ENCODE results near the gene WASF2. TPM values are rescaled to one million over a fixed set of nuclear protein-coding genes. Genes with fewer than 3 reads are reported as not detected.

The WASF2 gene
- total RNA-seq, 5 donors from 2014 or later (not counting 1 experiment from before 2014, with no cell fraction given), result 145 to 161 (median 156) TPM

DNA sequence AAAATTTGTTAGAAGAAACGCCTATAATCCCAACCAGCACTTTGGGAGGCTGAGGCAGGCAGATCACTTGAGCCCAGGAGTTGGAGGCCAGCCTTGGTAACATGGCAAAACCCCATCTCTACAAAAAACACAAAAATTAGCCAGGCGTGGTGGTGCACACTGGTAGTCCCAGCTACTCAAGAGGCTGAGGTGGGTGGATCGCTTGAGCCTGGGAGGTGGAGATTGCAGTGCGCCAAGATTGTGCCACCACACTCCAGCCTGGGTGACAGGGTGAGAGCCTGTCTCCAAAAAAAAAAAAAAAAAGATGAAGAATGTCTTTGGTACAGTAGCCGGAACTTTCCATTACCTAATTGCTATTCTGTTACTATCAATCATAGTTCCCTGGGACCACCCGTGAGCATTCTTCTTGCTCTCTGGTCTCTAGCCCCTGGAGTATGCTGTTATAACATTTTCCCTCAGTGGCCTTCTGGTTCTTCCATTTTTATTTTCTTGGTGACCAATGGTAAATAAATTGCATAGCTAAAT lies 43.4 kb downstream of the WASF2 start:
- Histone ChIP-seq H3K27me3 (replicated peaks in 1 of 2; ENCODE audit: control insufficient read depth in 2 of 2, extremely low read depth in 1 of 2, insufficient read depth in 2 of 2, low read length in 1 of 2) (no peaks in the 10 kb centered on the region), H3K36me3 (ENCODE audit: control insufficient read depth in 2 of 2, extremely low read depth in 1 of 2, insufficient read depth in 1 of 2, low read length in 1 of 2) (peaks cover 0 to 18% of the 10 kb centered on the region in 2 donors), H3K9me3 (no peaks in the 10 kb centered on the region), H3K4me3 (ENCODE audit: control insufficient read depth in 1 of 2, extremely low read depth in 1 of 2, low read length in 1 of 2) (no peak overlapping the region), H3K4me1 (ENCODE audit: control insufficient read depth in 1 of 2, extremely low read depth in 1 of 2, insufficient read depth in 2 of 2, low read length in 2 of 2) (peaks cover 15 to 20% of the 10 kb centered on the region in 2 experiments), H3K27ac (ENCODE audit: low read length) (no peak overlapping the region)
- Mint-ChIP-seq H3K36me3 (peaks cover 16% of the 10 kb centered on the region), H3K4me1 (peaks cover 42 to 60% (median 58%) of the 10 kb centered on the region in 3 donors), H3K27ac (peak overlapping the region in 1 of 2 donors; percentile 23), H3K27me3 (no peaks in the 10 kb centered on the region), H3K9me3 (no peaks in the 10 kb centered on the region), H3K4me3 (no peak overlapping the region)
- POLR2A ChIA-PET, result interaction anchor here (0.6 to 0.9 kb wide), 5 partner anchors 15 to 153 kb away, joined by 3 to 5 read pairs (median 3); no protein-coding TSS in a partner anchor
- no peak for ATAC-seq (replicated peaks in 1 of 4)
- no peak for DNase-seq
- CTCF ChIA-PET, result interaction anchor here (0.5 to 2.3 kb wide), 10 partner anchors 10 to 666 kb away, joined by 3 to 10 read pairs (median 3); partner anchors contain the start of gene WASF2 (in 2 of the 2)
- no CpG with 5 or more reads among the region's 6 CpGs for WGBS (ENCODE audit: insufficient coverage)

DNA sequence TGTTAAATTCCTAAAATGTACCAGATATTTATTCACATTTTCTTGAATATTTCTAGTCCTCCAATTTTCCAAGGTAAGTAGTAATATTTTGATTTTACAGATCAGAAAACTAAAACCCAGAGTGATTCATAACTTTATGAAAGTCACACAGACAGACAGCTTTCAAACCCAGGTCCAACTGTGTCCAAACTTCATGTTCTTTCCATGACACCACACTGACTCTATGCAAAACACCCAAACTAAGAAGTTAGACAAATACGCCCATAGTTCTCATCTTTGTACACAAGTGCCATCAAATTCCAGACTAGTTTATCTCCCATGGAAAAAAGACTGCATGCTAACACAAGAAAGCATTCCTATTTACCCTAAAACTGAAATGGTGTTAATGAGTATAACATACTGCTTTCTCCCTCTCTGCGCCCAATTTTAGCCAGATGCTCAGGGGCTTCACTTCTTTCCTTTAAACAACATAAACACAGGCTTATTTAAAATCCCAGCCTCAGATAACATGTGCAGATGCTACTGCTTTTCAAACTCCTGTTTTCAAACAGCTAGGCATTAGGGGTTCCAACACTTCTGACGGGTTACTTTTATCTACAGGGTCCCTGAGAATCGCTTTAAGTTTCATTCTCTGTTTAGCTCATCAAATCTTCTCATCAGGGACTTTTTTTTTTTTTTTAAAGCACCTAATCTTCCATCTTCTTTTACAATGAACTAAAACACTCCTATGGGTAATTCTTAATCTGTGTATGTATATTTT lies 44.6 kb downstream of the WASF2 start:
- Mint-ChIP-seq H3K36me3 (peaks cover 16% of the 10 kb centered on the region), H3K9me3 (no peaks in the 10 kb centered on the region), H3K27me3 (no peaks in the 10 kb centered on the region), H3K4me3 (peak overlapping the region; percentile 22 to 59 (median 44)), H3K27ac (peak overlapping the region; percentile 77 to 87), H3K4me1 (peaks cover 34 to 51% (median 51%) of the 10 kb centered on the region in 3 donors)
- Histone ChIP-seq H3K9me3 (no peaks in the 10 kb centered on the region), H3K36me3 (ENCODE audit: control insufficient read depth in 2 of 2, extremely low read depth in 1 of 2, insufficient read depth in 1 of 2, low read length in 1 of 2) (peaks cover 0 to 18% of the 10 kb centered on the region in 2 donors), H3K27me3 (replicated peaks in 1 of 2; ENCODE audit: control insufficient read depth in 2 of 2, extremely low read depth in 1 of 2, insufficient read depth in 2 of 2, low read length in 1 of 2) (no peaks in the 10 kb centered on the region), H3K27ac (ENCODE audit: low read length) (no peak overlapping the region), H3K4me1 (ENCODE audit: control insufficient read depth in 1 of 2, extremely low read depth in 1 of 2, insufficient read depth in 2 of 2, low read length in 2 of 2) (peaks cover 10 to 13% of the 10 kb centered on the region in 2 experiments), H3K4me3 (ENCODE audit: control insufficient read depth in 1 of 2, extremely low read depth in 1 of 2, low read length in 1 of 2) (no peak overlapping the region)
- 17% methylated on average over 1 of the region's 4 CpGs for WGBS (ENCODE audit: insufficient coverage)
- ChIA-PET POLR2A (interaction anchor here (0.6 to 0.9 kb wide), 4 partner anchors 14 to 441 kb away, joined by 3 read pairs; no protein-coding TSS in a partner anchor), CTCF (interaction anchor here in 1 of 2 donors (0.5 to 2.3 kb wide), 11 partner anchors 9 to 612 kb away, joined by 3 to 10 read pairs (median 3); partner anchors contain the start of gene WASF2)
- peak in 1 of 35 experiments; percentile 29 for DNase-seq
- ATAC-seq (replicated peaks in 1 of 4), result peak in 2 of 4 experiments; percentile 34 to 67

DNA sequence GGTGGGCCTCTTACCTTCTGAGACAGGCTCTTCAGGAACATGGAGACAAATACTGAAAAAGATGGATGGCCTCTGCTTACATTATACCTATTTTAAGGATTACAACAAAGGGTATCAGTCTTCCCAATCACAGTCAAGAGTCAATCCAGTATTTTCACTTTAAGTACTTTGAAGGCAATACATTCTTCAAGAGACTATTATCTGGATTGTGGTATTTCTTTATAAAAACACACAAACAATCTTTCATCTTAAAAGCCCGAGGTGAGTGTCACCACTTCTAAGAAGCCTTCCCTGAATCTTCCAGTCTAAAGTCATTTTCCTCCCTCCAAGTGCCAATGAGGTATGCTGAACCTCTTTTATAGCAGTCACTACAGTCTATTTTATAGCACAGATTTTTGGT lies 45.3 kb downstream of the WASF2 start:
- Mint-ChIP-seq H3K27ac (peak overlapping the region; percentile 77 to 87), H3K9me3 (no peaks in the 10 kb centered on the region), H3K27me3 (no peaks in the 10 kb centered on the region), H3K4me3 (peak overlapping the region in 1 of 3 donors; percentile 59), H3K36me3 (peaks cover 21% of the 10 kb centered on the region), H3K4me1 (peaks cover 39 to 55% (median 55%) of the 10 kb centered on the region in 3 donors)
- H3K27me3 ChIP-seq (replicated peaks in 1 of 2; ENCODE audit: control insufficient read depth in 2 of 2, extremely low read depth in 1 of 2, insufficient read depth in 2 of 2, low read length in 1 of 2), result no peaks in the 10 kb centered on the region
- peaks cover 0 to 17% of the 10 kb centered on the region in 2 donors for H3K36me3 ChIP-seq (ENCODE audit: control insufficient read depth in 2 of 2, extremely low read depth in 1 of 2, insufficient read depth in 1 of 2, low read length in 1 of 2)
- CTCF ChIA-PET, result interaction anchor here in 1 of 2 donors (0.5 to 2.3 kb wide), 2 partner anchors 15 to 205 kb away, joined by 3 to 10 read pairs; no protein-coding TSS in a partner anchor
- ATAC-seq (replicated peaks in 1 of 4), result no peak
- POLR2A ChIA-PET, result no interaction called here
- H3K4me1 ChIP-seq (ENCODE audit: control insufficient read depth in 1 of 2, extremely low read depth in 1 of 2, insufficient read depth in 2 of 2, low read length in 2 of 2), result peaks cover 13% of the 10 kb centered on the region in 2 experiments
- DNase-seq, result no peak
- H3K4me3 ChIP-seq (ENCODE audit: control insufficient read depth in 1 of 2, extremely low read depth in 1 of 2, low read length in 1 of 2), result no peak overlapping the region
- no peak overlapping the region for H3K27ac ChIP-seq (ENCODE audit: low read length)
- no peaks in the 10 kb centered on the region for H3K9me3 ChIP-seq
- WGBS (ENCODE audit: insufficient coverage), result no CpG with 5 or more reads among the region's 1 CpG

DNA sequence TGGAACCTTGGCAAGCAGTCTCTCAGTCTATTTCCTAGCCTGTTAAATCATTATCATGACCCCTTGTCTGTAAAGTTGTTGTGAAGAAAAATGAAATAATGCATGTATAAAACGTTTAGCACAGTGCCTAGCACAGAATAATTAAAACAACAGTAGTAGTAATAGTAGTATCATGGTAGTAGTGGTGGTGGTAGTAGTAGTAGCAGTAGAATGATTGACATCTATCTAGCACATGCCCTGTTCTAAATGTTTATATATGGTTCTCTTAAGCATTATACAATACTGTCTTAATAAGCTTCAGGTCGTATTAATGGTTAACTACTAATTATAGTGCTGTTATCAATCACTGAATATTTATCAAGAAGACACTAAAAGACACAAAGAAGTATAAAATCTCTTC lies 50.8 kb downstream of the WASF2 start:
- Histone ChIP-seq H3K4me1 (ENCODE audit: control insufficient read depth in 1 of 2, extremely low read depth in 1 of 2, insufficient read depth in 2 of 2, low read length in 2 of 2) (peaks cover 35 to 43% of the 10 kb centered on the region in 2 experiments), H3K27me3 (replicated peaks in 1 of 2; ENCODE audit: control insufficient read depth in 2 of 2, extremely low read depth in 1 of 2, insufficient read depth in 2 of 2, low read length in 1 of 2) (no peaks in the 10 kb centered on the region), H3K27ac (ENCODE audit: low read length) (no peak overlapping the region), H3K9me3 (no peaks in the 10 kb centered on the region), H3K36me3 (ENCODE audit: control insufficient read depth in 2 of 2, extremely low read depth in 1 of 2, insufficient read depth in 1 of 2, low read length in 1 of 2) (peaks cover 0 to 4% of the 10 kb centered on the region in 2 donors), H3K4me3 (ENCODE audit: control insufficient read depth in 1 of 2, extremely low read depth in 1 of 2, low read length in 1 of 2) (no peak overlapping the region)
- ATAC-seq (replicated peaks in 1 of 4) (no peak), DNase-seq (no peak)
- no CpG with 5 or more reads among the region's 2 CpGs for WGBS (ENCODE audit: insufficient coverage)
- H3K4me3 Mint-ChIP-seq, result peak overlapping the region in 1 of 3 donors; percentile 65
- ChIA-PET CTCF (interaction anchor here in 1 of 2 donors (0.5 to 1.2 kb wide), 5 partner anchors 10 to 154 kb away, joined by 3 to 6 read pairs (median 4); no protein-coding TSS in a partner anchor), POLR2A (interaction anchor here in 1 of 2 donors (0.5 kb wide), 1 partner anchor 74 kb away, joined by 8 read pairs; no protein-coding TSS in a partner anchor)
- H3K36me3 Mint-ChIP-seq, result peaks cover 15% of the 10 kb centered on the region
- H3K4me1 Mint-ChIP-seq, result peaks cover 60 to 65% (median 62%) of the 10 kb centered on the region in 3 donors
- H3K27ac Mint-ChIP-seq, result peak overlapping the region; percentile 85 to 92
- H3K9me3 Mint-ChIP-seq, result no peaks in the 10 kb centered on the region
- H3K27me3 Mint-ChIP-seq, result no peaks in the 10 kb centered on the region

DNA sequence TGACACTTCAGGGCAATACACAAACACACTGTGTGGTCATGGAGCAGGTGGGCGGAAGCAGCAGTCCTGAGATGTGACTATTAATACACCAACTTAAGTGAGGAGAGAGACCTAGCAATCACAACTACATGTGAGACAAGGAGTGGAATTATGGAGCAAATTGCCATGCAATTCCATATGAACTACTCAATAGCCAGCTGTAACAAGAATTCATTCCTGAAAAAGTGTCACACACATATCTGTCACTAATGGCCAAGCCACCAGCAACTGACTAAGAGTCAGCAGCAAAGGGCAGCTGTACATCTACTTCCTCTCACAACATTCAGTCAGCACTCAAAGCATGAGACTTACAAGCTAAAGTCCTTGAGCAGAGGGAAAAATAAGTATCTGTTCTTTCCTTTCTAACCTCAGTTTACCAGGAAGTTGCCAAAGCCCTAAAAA lies 51.3 kb downstream of the WASF2 start:
- ChIA-PET CTCF (interaction anchor here in 1 of 2 donors (0.5 to 1.2 kb wide), 7 partner anchors 9 to 321 kb away, joined by 3 to 6 read pairs (median 4); no protein-coding TSS in a partner anchor), POLR2A (no interaction called here)
- H3K4me1 Mint-ChIP-seq, result peaks cover 62 to 65% (median 64%) of the 10 kb centered on the region in 3 donors
- H3K4me3 ChIP-seq (ENCODE audit: control insufficient read depth in 1 of 2, extremely low read depth in 1 of 2, low read length in 1 of 2), result no peak overlapping the region
- no peaks in the 10 kb centered on the region for H3K9me3 ChIP-seq
- peaks cover 0 to 4% of the 10 kb centered on the region in 2 donors for H3K36me3 ChIP-seq (ENCODE audit: control insufficient read depth in 2 of 2, extremely low read depth in 1 of 2, insufficient read depth in 1 of 2, low read length in 1 of 2)
- H3K4me1 ChIP-seq (ENCODE audit: control insufficient read depth in 1 of 2, extremely low read depth in 1 of 2, insufficient read depth in 2 of 2, low read length in 2 of 2), result peaks cover 40 to 46% of the 10 kb centered on the region in 2 experiments
- H3K27ac ChIP-seq (ENCODE audit: low read length), result peak overlapping the region; percentile 42
- no peak for DNase-seq
- H3K27me3 Mint-ChIP-seq, result no peaks in the 10 kb centered on the region
- no CpG with 5 or more reads among the region's 1 CpG for WGBS (ENCODE audit: insufficient coverage)
- no peak for ATAC-seq (replicated peaks in 1 of 4)
- no peaks in the 10 kb centered on the region for H3K27me3 ChIP-seq (replicated peaks in 1 of 2; ENCODE audit: control insufficient read depth in 2 of 2, extremely low read depth in 1 of 2, insufficient read depth in 2 of 2, low read length in 1 of 2)
- H3K27ac Mint-ChIP-seq, result peak overlapping the region; percentile 85 to 92
- H3K36me3 Mint-ChIP-seq, result peaks cover 15% of the 10 kb centered on the region
- no peaks in the 10 kb centered on the region for H3K9me3 Mint-ChIP-seq
- peak overlapping the region in 1 of 3 donors; percentile 65 for H3K4me3 Mint-ChIP-seq
